CD4-positive, alpha-beta T cell treated with Interleukin-10 for 1 hour (primary cell): ENCODE data around the gene ZSCAN20.

Experiments
- DNase-seq: peaks from one replicate; pipeline ENCODE4 v3.0.0-alpha.2; 2020

ZSCAN20 gene

GRCh38 chr1:33445108-33445507 lies 27.3 kb upstream of the ZSCAN20 start:
- DNase-seq: no peak

- DNase-seq: no peak
These were observed 25.9 kb upstream of the ZSCAN20 start for GRCh38 chr1:33446590-33446989.

GRCh38 chr1:33454646-33455282 lies 17.7 kb upstream of the ZSCAN20 start:
- DNase-seq: no peak

- peak; percentile 50 for DNase-seq
These were observed 16.6 kb upstream of the ZSCAN20 start for GRCh38 chr1:33455539-33456501.

GRCh38 chr1:33456502-33456886 lies 16.0 kb upstream of the ZSCAN20 start:
- no peak for DNase-seq

GRCh38 chr1:33459691-33460090 lies 12.8 kb upstream of the ZSCAN20 start:
- DNase-seq: no peak

GRCh38 chr1:33460144-33460543 lies 12.3 kb upstream of the ZSCAN20 start:
- no peak for DNase-seq

- peak; percentile 16 for DNase-seq
These were observed 11.4 kb upstream of the ZSCAN20 start for GRCh38 chr1:33460947-33461629.

- DNase-seq: no peak
These were observed 9.9 kb upstream of the ZSCAN20 start for GRCh38 chr1:33462405-33463164.

- no peak for DNase-seq
These were observed 7.9 kb upstream of the ZSCAN20 start for GRCh38 chr1:33464552-33464951.

- DNase-seq: no peak
These were observed 7.1 kb upstream of the ZSCAN20 start for GRCh38 chr1:33465316-33465715.

- DNase-seq: no peak
These were observed 6.3 kb upstream of the ZSCAN20 start for GRCh38 chr1:33466159-33466558.

GRCh38 chr1:33468011-33468410 lies 4.4 kb upstream of the ZSCAN20 start:
- no peak for DNase-seq

- no peak for DNase-seq
These were observed 3.9 kb upstream of the ZSCAN20 start for GRCh38 chr1:33468531-33468930.

GRCh38 chr1:33468967-33469366 lies 3.5 kb upstream of the ZSCAN20 start:
- DNase-seq: no peak

GRCh38 chr1:33469691-33470090 lies 2.8 kb upstream of the ZSCAN20 start:
- no peak for DNase-seq

GRCh38 chr1:33470495-33471012 lies 1.9 kb upstream of the ZSCAN20 start:
- peak; percentile 60 for DNase-seq

- no peak for DNase-seq
These were observed 1.0 kb upstream of the ZSCAN20 start for GRCh38 chr1:33471416-33471815.

- no peak for DNase-seq
These were observed 1.5 kb downstream of the ZSCAN20 start for GRCh38 chr1:33473900-33474299.

GRCh38 chr1:33477451-33477850 lies 5.0 kb downstream of the ZSCAN20 start:
- DNase-seq: no peak

GRCh38 chr1:33482412-33482811 lies 10.0 kb downstream of the ZSCAN20 start:
- DNase-seq: no peak

- DNase-seq: no peak
These were observed 16.2 kb downstream of the ZSCAN20 start for GRCh38 chr1:33488624-33489023.

- no peak for DNase-seq
These were observed 22.5 kb downstream of the ZSCAN20 start for GRCh38 chr1:33494929-33495328.
